Parathyroid adenoma (tissue), 2 donors: ENCODE results near the gene AFAP1L2.

Experiments
- H2AFZ ChIP-seq: fragments of 300-600 bp; sonication (generic); one replicate; pipeline ENCODE4 v1.7.0; 2017; ENCODE audit warnings: antibody characterized with exemption, mild to moderate bottlenecking
- H3K27ac ChIP-seq: fragments of 300-600 bp; sonication (generic); one replicate; pipeline ENCODE4 v1.7.0; 2017
- H3K27me3 ChIP-seq: fragments of 300-600 bp; sonication (generic); one replicate; pipeline ENCODE4 v1.7.0; 2017; ENCODE audit warnings: low read length; ENCODE audit not compliant: control insufficient read depth, insufficient read depth
- H3K36me3 ChIP-seq: fragments of 300-600 bp; sonication (generic); one replicate; pipeline ENCODE4 v1.7.0; 2017; ENCODE audit warnings: low read length; ENCODE audit not compliant: control insufficient read depth, insufficient read depth
- H3K4me1 ChIP-seq: fragments of 300-600 bp; sonication (generic); one replicate; pipeline ENCODE4 v1.7.0; 2017; ENCODE audit warnings: control low read depth
- H3K4me2 ChIP-seq: fragments of 300-600 bp; sonication (generic); one replicate; pipeline ENCODE4 v1.7.0; 2017; ENCODE audit warnings: low read length
- H3K4me3 ChIP-seq: fragments of 300-600 bp; sonication (generic); one replicate; pipeline ENCODE4 v1.7.0; 2017; ENCODE audit warnings: low read depth, low read length
- H3K79me2 ChIP-seq: fragments of 300-600 bp; sonication (generic); one replicate; pipeline ENCODE4 v1.7.0; 2017; ENCODE audit warnings: control low read depth
- H3K9ac ChIP-seq: fragments of 300-600 bp; sonication (generic); one replicate; pipeline ENCODE4 v1.7.0; 2017; ENCODE audit warnings: mild to moderate bottlenecking
- H3K9me3 ChIP-seq: fragments of 300-600 bp; sonication (generic); one replicate; pipeline ENCODE4 v1.7.0; 2017; ENCODE audit warnings: low read length; ENCODE audit not compliant: control insufficient read depth
- TF ChIP-seq, protein P1 (sequence below): fragments of 300-600 bp; sonication (generic); IDR thresholded peaks from one replicate; pipeline ENCODE4 v1.7.0; 2017; ENCODE audit warnings: antibody characterized with exemption, mild to moderate bottlenecking
- donor health status: primary hyperparathyroidism.

Gene AFAP1L2

DNA sequence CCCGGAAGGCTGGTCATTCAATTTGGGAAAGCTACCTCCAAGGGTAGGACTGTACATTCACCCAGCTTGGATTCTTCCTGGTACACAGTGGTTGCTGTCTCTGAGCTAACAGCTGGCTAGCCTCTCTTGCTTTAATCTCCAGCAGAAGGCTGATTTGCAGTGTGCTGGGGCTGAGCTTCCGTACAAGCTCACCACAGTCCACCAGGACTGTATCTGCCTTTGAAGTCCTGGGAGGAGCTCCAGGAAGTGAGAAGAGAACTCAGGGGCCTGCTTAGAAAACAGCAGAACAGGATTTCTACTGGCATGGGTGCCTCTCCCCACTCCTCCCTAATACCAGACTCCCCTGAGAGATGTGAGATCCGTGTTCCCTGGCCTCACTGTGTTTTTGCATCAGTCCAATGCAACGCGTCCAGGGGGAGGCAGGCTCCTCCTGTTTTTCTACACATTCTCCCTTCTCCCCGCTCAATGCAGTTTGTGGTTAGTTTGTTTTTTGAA lies 6.6 kb downstream of the AFAP1L2 start:
- TF ChIP-seq, protein P1, sequence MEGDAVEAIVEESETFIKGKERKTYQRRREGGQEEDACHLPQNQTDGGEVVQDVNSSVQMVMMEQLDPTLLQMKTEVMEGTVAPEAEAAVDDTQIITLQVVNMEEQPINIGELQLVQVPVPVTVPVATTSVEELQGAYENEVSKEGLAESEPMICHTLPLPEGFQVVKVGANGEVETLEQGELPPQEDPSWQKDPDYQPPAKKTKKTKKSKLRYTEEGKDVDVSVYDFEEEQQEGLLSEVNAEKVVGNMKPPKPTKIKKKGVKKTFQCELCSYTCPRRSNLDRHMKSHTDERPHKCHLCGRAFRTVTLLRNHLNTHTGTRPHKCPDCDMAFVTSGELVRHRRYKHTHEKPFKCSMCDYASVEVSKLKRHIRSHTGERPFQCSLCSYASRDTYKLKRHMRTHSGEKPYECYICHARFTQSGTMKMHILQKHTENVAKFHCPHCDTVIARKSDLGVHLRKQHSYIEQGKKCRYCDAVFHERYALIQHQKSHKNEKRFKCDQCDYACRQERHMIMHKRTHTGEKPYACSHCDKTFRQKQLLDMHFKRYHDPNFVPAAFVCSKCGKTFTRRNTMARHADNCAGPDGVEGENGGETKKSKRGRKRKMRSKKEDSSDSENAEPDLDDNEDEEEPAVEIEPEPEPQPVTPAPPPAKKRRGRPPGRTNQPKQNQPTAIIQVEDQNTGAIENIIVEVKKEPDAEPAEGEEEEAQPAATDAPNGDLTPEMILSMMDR = no peak
- no peak overlapping the region for H3K9ac ChIP-seq
- peak overlapping the region; percentile 32 for H3K4me2 ChIP-seq
- peaks cover 90% of the 10 kb centered on the region for H3K79me2 ChIP-seq
- peak overlapping the region; percentile 91 for H3K27ac ChIP-seq
- H3K9me3 ChIP-seq = no peaks in the 10 kb centered on the region
- no peaks in the 10 kb centered on the region for H3K27me3 ChIP-seq
- no peak overlapping the region for H2AFZ ChIP-seq
- H3K4me3 ChIP-seq = peak overlapping the region; percentile 37
- peaks cover 79% of the 10 kb centered on the region for H3K4me1 ChIP-seq
- H3K36me3 ChIP-seq = no peaks in the 10 kb centered on the region

DNA sequence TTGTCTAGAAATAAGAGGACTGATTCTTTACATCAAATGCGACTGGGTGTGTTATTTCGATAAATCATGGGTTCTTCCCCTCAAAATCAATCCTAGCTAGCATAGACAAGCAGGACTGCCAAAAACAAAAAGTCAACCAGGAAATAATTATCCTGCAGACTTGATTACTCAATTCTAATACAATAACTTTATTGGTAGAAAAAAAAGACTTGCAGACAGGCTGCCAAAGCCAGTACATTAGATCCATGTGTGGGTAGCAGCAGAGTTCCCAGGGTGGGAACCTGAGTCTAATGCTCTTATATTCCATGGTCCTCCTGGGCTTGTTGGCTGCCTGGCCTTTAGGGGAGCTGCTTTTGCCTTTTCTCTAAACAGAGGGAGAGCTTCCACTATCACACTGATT lies 7.8 kb downstream of the AFAP1L2 start:
- peaks cover 91% of the 10 kb centered on the region for H3K4me1 ChIP-seq
- H3K9ac ChIP-seq = no peak overlapping the region
- H3K79me2 ChIP-seq = peaks cover 91% of the 10 kb centered on the region
- no peaks in the 10 kb centered on the region for H3K27me3 ChIP-seq
- H3K4me2 ChIP-seq = peak overlapping the region; percentile 14
- H3K9me3 ChIP-seq = no peaks in the 10 kb centered on the region
- H2AFZ ChIP-seq = no peak overlapping the region
- TF ChIP-seq, protein P1 = no peak
- no peak overlapping the region for H3K4me3 ChIP-seq
- peak overlapping the region; percentile 91 for H3K27ac ChIP-seq
- no peaks in the 10 kb centered on the region for H3K36me3 ChIP-seq

DNA sequence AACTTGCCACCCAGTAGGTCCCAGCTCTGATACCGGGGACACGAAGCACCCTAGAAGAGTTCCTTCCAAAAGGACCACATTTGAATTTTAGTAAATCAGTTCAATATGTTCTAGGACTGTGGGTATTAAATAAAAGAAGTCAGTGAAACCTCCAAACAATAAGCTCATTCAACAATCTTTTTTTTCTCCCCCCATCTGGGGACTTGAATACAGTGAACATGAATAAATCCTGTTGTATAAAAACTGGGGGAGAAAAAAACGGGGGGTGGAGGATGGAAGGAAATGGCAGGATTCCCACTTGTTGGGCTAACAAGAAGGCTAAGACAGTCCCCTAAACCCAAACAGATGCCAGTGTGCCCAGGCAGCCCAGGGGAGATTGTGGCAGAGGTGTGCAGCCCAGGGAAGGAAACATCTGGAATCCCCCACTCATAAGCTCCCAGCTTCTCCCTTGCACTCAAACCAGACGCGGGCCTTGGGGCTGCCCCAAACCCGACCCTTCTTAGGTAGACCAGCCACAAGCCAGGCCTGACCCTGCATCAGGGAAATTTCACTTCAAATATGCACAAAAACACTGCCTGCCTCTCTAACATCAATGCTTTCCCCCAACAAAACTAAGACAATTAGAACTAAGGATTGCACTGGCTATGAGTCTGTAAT lies 8.8 kb downstream of the AFAP1L2 start:
- no peak overlapping the region for H3K9ac ChIP-seq
- peak overlapping the region; percentile 47 for H3K4me2 ChIP-seq
- peaks cover 94% of the 10 kb centered on the region for H3K4me1 ChIP-seq
- H2AFZ ChIP-seq = no peak overlapping the region
- no peaks in the 10 kb centered on the region for H3K27me3 ChIP-seq
- H3K4me3 ChIP-seq = no peak overlapping the region
- no peaks in the 10 kb centered on the region for H3K36me3 ChIP-seq
- H3K9me3 ChIP-seq = no peaks in the 10 kb centered on the region
- H3K79me2 ChIP-seq = peaks cover 91% of the 10 kb centered on the region
- TF ChIP-seq, protein P1 = no peak
- peak overlapping the region; percentile 91 for H3K27ac ChIP-seq

DNA sequence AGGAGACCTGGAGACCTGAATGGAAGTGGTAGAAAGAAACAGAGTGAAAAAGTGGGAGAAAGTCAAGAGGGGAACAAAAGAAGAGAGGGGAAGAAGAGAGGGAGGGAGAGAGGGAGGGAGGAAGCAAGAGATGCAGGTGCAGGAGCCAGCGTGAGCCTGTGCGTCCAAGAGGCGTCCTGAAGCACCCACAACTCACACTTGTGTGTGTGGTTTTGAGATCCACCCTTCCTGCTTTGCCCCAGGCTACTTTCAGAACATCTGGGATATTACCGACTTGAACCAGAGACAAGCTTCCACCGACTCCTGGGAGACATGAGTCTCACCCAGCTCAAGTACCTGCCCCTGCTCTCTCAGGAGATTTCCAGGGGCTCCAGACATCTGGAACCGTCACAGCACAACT lies 9.8 kb downstream of the AFAP1L2 start:
- Histone ChIP-seq H3K27me3 (no peaks in the 10 kb centered on the region), H3K4me3 (no peak overlapping the region), H3K36me3 (no peaks in the 10 kb centered on the region), H3K79me2 (peaks cover 90% of the 10 kb centered on the region), H3K4me2 (peak overlapping the region; percentile 47), H3K27ac (peak overlapping the region; percentile 91), H3K9ac (no peak overlapping the region), H2AFZ (no peak overlapping the region), H3K9me3 (no peaks in the 10 kb centered on the region), H3K4me1 (peaks cover 94% of the 10 kb centered on the region)
- TF ChIP-seq, protein P1 = no peak

DNA sequence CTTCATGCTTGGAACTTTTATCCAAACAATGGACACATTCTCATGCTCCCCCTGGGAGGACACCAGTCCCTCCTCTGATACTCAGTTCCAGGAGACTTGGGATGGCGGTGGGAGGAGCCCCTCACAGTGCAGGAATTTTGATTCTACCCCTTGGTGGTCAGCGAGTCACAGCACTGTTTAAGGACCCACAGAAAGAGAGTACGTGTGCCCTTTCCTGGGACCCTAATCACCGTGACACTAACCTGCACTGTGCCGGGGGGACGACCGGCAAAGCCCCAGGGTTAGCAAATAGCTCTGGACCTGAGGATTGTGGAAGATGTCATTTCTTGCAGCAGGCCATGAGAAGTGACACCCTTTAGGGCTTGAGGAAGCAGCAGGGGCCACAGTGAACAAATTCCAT lies 10.4 kb downstream of the AFAP1L2 start:
- H3K4me1 ChIP-seq = peaks cover 94% of the 10 kb centered on the region
- peak overlapping the region; percentile 91 for H3K27ac ChIP-seq
- H3K79me2 ChIP-seq = peaks cover 87% of the 10 kb centered on the region
- H3K9me3 ChIP-seq = no peaks in the 10 kb centered on the region
- H3K4me2 ChIP-seq = peak overlapping the region; percentile 47
- TF ChIP-seq, protein P1 = no peak
- H3K36me3 ChIP-seq = no peaks in the 10 kb centered on the region
- H2AFZ ChIP-seq = no peak overlapping the region
- H3K4me3 ChIP-seq = no peak overlapping the region
- H3K9ac ChIP-seq = no peak overlapping the region
- no peaks in the 10 kb centered on the region for H3K27me3 ChIP-seq
